Stimulated activated CD8-positive, alpha-beta memory T cell treated with anti-CD3 and anti-CD28 coated beads, Interleukin-7, amount 100 ng/mL, for 48 hours (primary cell): Measurements from ENCODE around the gene FOXE3.

Source experiments
- DNase-seq, 2 donors: peaks; one replicate each; pipeline ENCODE4 v3.0.0-alpha.2; 2020; ENCODE audit warnings: low read depth in 1 of 2; ENCODE audit errors: extremely low read depth in 1 of 2

FOXE3 gene

GRCh38 chr1:47403321-47403910 lies 12.7 kb upstream of the FOXE3 start:
- no peak for DNase-seq

GRCh38 chr1:47405697-47406096 lies 10.4 kb upstream of the FOXE3 start:
- no peak for DNase-seq

GRCh38 chr1:47406966-47407365 lies 9.1 kb upstream of the FOXE3 start:
- no peak for DNase-seq

- no peak for DNase-seq
These were observed 8.6 kb upstream of the FOXE3 start for GRCh38 chr1:47407481-47407880.

GRCh38 chr1:47409311-47410067 lies 6.6 kb upstream of the FOXE3 start:
- no peak for DNase-seq

- no peak for DNase-seq
These were observed 6.0 kb upstream of the FOXE3 start for GRCh38 chr1:47410068-47410455.

GRCh38 chr1:47411436-47411835 lies 4.6 kb upstream of the FOXE3 start:
- no peak for DNase-seq

GRCh38 chr1:47412437-47412836 lies 3.6 kb upstream of the FOXE3 start:
- no peak for DNase-seq

- DNase-seq, result no peak
These were observed 459 bp downstream of the FOXE3 start for GRCh38 chr1:47416319-47417169.

- DNase-seq, result no peak
These were observed 1.3 kb downstream of the FOXE3 start for GRCh38 chr1:47417170-47418044.

GRCh38 chr1:47418122-47418521 lies 2.0 kb downstream of the FOXE3 start:
- DNase-seq, result no peak

GRCh38 chr1:47418681-47419325 lies 2.7 kb downstream of the FOXE3 start:
- no peak for DNase-seq

GRCh38 chr1:47420547-47420946 lies 4.5 kb downstream of the FOXE3 start:
- no peak for DNase-seq

GRCh38 chr1:47423872-47424271 lies 7.8 kb downstream of the FOXE3 start:
- no peak for DNase-seq

- no peak for DNase-seq
These were observed 8.4 kb downstream of the FOXE3 start for GRCh38 chr1:47424336-47424982.

- DNase-seq, result no peak
These were observed 15.4 kb downstream of the FOXE3 start for GRCh38 chr1:47431534-47431933.

GRCh38 chr1:47432071-47433036 lies 16.3 kb downstream of the FOXE3 start:
- DNase-seq, result no peak

- no peak for DNase-seq
These were observed 16.9 kb downstream of the FOXE3 start for GRCh38 chr1:47433037-47433421.
